Vagina (tissue), 2 donors: ENCODE data around the gene ALDH4A1. TPM values are rescaled to one million over a fixed set of nuclear protein-coding genes. Genes with fewer than 3 reads are reported as not detected.

ENCODE experiments used
- DNase-seq, 2 donors: peaks; one replicate each; pipeline ENCODE4 v3.0.0-alpha.2; 2017; ENCODE audit errors: extremely low spot score in 2 of 2
- H3K27ac ChIP-seq: fragments of 200-600 bp; sonication (generic); one replicate; pipeline ENCODE4 v1.5.1; 2019
- H3K27me3 ChIP-seq: fragments of 200-600 bp; sonication (generic); one replicate; pipeline ENCODE4 v1.5.1; 2019
- H3K36me3 ChIP-seq, 2 donors: fragments of 200-600 bp; sonication (generic); one replicate each; pipeline ENCODE4 v1.5.1; 2017 to 2019
- H3K4me1 ChIP-seq: fragments of 200-600 bp; sonication (generic); one replicate; pipeline ENCODE4 v1.5.1; 2019
- H3K4me3 ChIP-seq, 2 donors: fragments of 200-600 bp; sonication (generic); 1 replicate in 1 of 2; 2 replicates in 1 of 2; pipeline ENCODE4 v1.5.1; 2016 to 2019
- H3K9me3 ChIP-seq: fragments of 200-600 bp; sonication (generic); one replicate; pipeline ENCODE4 v1.5.1; 2019
- POLR2A ChIP-seq, 2 donors: fragments of 450-650 bp; IDR thresholded peaks; one replicate each; pipeline ENCODE4 v1.6.1; 2017; ENCODE audit warnings: antibody characterized with exemption in 2 of 2, mild to moderate bottlenecking in 2 of 2, moderate library complexity in 2 of 2
- POLR2AphosphoS5 ChIP-seq, 2 donors: sonication (generic); formaldehyde crosslinking; IDR thresholded peaks; one replicate each; pipeline ENCODE4 v1.9.0; 2017; ENCODE audit warnings: antibody characterized with exemption in 2 of 2, mild to moderate bottlenecking in 2 of 2, low read depth in 1 of 2; ENCODE audit not compliant: insufficient read depth in 1 of 2
- intact Hi-C: fragments of 100-400 bp; cut with DNase I; formaldehyde crosslinking; loops from one replicate; pipeline ENCODE4 v1.15.1; 2023
- total RNA-seq: library from RNA; depleted of rRNA; stranded (reverse); fragments of >200 nt; gene quantifications from one replicate; pipeline ENCODE4 v1.2.3, GENCODE V29; 2016
- TF ChIP-seq, protein P1 (sequence below), 3 experiments: fragments of 450-650 bp in 2 of 3; fragments of 200-600 bp in 1 of 3; sonication (generic) in 1 of 3; IDR thresholded peaks; one replicate each; pipeline ENCODE4 v1.5.1; 2017 to 2019; ENCODE audit warnings: antibody characterized with exemption in 3 of 3, mild to moderate bottlenecking in 2 of 3, moderate library complexity in 2 of 3

Gene ALDH4A1
- total RNA-seq, 1 donor from 2014 or later: 39.5 TPM

DNA sequence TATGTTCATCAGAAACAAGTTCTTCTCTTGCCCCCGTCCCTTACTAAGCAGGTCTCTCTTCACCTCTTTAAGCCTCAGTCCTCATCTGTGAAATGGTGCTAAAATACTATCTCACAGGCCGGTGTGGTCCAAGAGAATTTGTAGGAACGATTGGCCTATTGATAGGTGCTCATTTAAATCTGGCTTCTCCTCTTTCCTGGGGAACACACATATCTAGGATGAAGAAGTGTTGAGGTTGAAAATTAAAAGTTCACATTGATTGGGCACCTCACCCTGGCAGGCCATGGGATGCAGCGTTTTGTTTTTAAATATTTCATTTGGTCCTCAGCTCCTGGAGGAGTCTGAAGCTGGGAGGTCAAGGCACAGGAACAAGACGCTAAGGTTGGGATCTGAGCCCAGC lies 34.0 kb downstream of the ALDH4A1 start:
- no peak overlapping the region for H3K27ac ChIP-seq
- no peak for DNase-seq
- intact Hi-C loops: no loop called here
- no peaks in the 10 kb centered on the region for H3K4me1 ChIP-seq
- H3K9me3 ChIP-seq: no peaks in the 10 kb centered on the region
- no peak for TF ChIP-seq POLR2A (IDR thresholded peaks at IDR 0.05)
- TF ChIP-seq, protein P1, sequence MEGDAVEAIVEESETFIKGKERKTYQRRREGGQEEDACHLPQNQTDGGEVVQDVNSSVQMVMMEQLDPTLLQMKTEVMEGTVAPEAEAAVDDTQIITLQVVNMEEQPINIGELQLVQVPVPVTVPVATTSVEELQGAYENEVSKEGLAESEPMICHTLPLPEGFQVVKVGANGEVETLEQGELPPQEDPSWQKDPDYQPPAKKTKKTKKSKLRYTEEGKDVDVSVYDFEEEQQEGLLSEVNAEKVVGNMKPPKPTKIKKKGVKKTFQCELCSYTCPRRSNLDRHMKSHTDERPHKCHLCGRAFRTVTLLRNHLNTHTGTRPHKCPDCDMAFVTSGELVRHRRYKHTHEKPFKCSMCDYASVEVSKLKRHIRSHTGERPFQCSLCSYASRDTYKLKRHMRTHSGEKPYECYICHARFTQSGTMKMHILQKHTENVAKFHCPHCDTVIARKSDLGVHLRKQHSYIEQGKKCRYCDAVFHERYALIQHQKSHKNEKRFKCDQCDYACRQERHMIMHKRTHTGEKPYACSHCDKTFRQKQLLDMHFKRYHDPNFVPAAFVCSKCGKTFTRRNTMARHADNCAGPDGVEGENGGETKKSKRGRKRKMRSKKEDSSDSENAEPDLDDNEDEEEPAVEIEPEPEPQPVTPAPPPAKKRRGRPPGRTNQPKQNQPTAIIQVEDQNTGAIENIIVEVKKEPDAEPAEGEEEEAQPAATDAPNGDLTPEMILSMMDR (IDR thresholded peaks at IDR 0.05): no peak
- TF ChIP-seq POLR2AphosphoS5 (IDR thresholded peaks at IDR 0.05; ENCODE audit: insufficient read depth in 1 of 2, low read depth in 1 of 2): no peak
- no peak overlapping the region for H3K4me3 ChIP-seq
- H3K36me3 ChIP-seq: no peaks in the 10 kb centered on the region
- no peaks in the 10 kb centered on the region for H3K27me3 ChIP-seq

DNA sequence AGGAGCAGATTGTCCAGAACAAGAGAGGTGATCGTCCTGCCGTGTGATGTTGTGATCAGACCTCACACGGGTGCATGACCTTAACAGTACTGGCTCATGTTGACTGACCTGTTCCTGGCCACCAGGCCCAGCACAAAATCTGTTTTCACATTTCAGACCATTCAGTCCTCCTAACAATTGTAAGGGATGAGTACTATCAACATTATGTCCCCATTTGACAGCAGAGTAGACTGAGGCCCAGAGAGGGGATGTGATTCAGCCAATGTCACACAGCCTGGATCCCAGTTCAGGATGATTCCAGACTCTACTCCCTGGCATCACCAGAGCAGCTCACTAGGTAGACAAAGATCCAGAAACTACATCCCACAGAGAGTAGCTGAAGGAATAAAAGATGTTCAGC lies 35.5 kb downstream of the ALDH4A1 start:
- H3K4me1 ChIP-seq: no peaks in the 10 kb centered on the region
- H3K9me3 ChIP-seq: no peaks in the 10 kb centered on the region
- no peaks in the 10 kb centered on the region for H3K36me3 ChIP-seq
- H3K4me3 ChIP-seq: no peak overlapping the region
- H3K27ac ChIP-seq: no peak overlapping the region
- TF ChIP-seq POLR2A (IDR thresholded peaks at IDR 0.05) (no peak), POLR2AphosphoS5 (IDR thresholded peaks at IDR 0.05; ENCODE audit: insufficient read depth in 1 of 2, low read depth in 1 of 2) (no peak)
- TF ChIP-seq, protein P1 (IDR thresholded peaks at IDR 0.05): no peak
- intact Hi-C loops: no loop called here
- no peaks in the 10 kb centered on the region for H3K27me3 ChIP-seq
- no peak for DNase-seq

DNA sequence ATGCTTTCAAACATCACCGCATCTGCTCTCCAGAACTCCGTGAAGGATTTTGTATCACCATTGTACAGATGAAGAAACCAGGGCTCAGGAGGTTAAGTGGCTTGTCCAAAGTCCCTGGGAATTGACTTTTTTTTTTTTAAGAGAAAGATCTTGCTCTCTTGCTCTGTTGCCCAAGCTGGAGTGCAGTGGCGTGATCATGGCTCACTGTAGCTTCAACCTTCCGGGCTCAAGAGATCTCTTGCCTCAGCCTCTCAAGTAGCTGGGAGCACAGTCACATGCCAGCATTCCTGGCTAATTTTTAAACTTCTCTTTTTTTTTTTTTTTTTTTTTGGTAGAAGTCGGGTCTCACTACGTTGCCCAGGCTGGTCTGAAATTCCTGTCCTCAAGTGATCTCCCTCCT lies 36.0 kb downstream of the ALDH4A1 start:
- intact Hi-C loops: no loop called here
- TF ChIP-seq POLR2A (IDR thresholded peaks at IDR 0.05): no peak
- Histone ChIP-seq H3K9me3 (no peaks in the 10 kb centered on the region), H3K4me3 (no peak overlapping the region), H3K36me3 (no peaks in the 10 kb centered on the region), H3K4me1 (no peaks in the 10 kb centered on the region), H3K27me3 (no peaks in the 10 kb centered on the region), H3K27ac (no peak overlapping the region)
- no peak for DNase-seq

DNA sequence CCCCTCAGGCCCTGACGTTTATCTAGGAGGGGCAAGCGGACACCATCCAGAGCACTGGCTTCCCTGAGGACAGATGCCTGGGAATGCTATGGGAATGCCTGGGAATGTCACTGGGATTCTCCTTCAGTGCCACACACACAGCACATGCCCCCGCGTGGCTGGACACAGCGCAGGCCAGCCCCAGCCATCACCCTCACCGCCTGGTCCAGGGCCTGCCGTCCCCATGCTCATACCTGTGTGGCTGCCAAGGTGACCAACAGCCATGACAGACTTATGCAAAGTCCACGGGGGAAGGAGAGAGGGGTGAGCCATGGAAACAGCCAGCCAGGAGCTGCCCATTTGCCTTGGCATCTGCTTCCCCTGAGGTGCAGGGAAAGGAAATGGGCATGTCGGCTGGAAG lies 37.2 kb downstream of the ALDH4A1 start:
- H3K9me3 ChIP-seq: no peaks in the 10 kb centered on the region
- DNase-seq: no peak
- no peaks in the 10 kb centered on the region for H3K36me3 ChIP-seq
- no peak overlapping the region for H3K27ac ChIP-seq
- H3K27me3 ChIP-seq: no peaks in the 10 kb centered on the region
- no peak overlapping the region for H3K4me3 ChIP-seq
- no peaks in the 10 kb centered on the region for H3K4me1 ChIP-seq
- TF ChIP-seq, protein P1 (IDR thresholded peaks at IDR 0.05): no peak
- no peak for TF ChIP-seq POLR2A (IDR thresholded peaks at IDR 0.05)
- TF ChIP-seq POLR2AphosphoS5 (IDR thresholded peaks at IDR 0.05; ENCODE audit: insufficient read depth in 1 of 2, low read depth in 1 of 2): no peak
- intact Hi-C loops: no loop called here

DNA sequence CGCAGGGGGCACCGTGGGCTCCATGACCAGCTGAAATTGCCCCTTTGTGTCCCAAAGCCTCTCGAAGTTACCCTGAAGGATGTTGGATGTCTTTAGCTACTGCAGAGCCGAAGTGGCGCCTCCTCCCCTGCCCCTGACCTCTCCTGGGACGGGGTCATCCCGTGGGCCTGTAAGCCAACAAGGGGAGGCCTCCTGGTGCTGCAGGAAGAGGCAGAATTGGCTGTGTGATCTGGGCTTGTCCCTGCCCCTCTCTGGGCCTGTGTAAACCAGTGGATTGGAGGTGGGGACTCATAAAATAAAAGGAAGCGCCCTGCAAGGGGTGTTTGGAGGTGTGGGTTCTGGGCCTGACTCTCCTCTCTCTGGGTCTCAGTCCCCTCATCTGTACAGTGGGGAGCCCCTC lies 40.8 kb downstream of the ALDH4A1 start:
- no peaks in the 10 kb centered on the region for H3K9me3 ChIP-seq
- TF ChIP-seq, protein P1 (IDR thresholded peaks at IDR 0.05): no peak
- no peak for TF ChIP-seq POLR2A (IDR thresholded peaks at IDR 0.05)
- no peak for TF ChIP-seq POLR2AphosphoS5 (IDR thresholded peaks at IDR 0.05; ENCODE audit: insufficient read depth in 1 of 2, low read depth in 1 of 2)
- H3K4me1 ChIP-seq: no peaks in the 10 kb centered on the region
- no peak overlapping the region for H3K4me3 ChIP-seq
- no peaks in the 10 kb centered on the region for H3K36me3 ChIP-seq
- no peak overlapping the region for H3K27ac ChIP-seq
- intact Hi-C loops: no loop called here
- no peaks in the 10 kb centered on the region for H3K27me3 ChIP-seq
- no peak for DNase-seq

DNA sequence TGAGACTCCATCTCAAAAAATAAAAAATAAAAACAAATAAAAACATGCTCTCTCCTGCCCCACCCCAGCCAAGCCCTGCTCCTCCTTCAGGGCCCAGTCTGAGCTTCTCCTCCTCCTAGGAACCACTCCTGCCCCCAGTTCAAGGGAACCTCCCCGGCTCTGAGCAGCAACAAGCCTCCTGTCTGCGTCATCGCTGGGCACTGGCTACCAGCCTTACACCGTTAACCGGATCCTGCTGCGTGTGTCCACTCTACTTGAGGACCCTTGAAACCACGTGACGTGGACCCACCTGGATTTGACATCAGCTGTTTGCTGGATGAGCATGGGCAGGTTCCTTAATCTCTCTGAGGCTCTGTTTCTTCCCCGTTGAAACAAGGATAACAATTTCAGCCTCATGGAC lies 41.3 kb downstream of the ALDH4A1 start:
- intact Hi-C loops: no loop called here
- TF ChIP-seq POLR2AphosphoS5 (IDR thresholded peaks at IDR 0.05; ENCODE audit: insufficient read depth in 1 of 2, low read depth in 1 of 2) (no peak), POLR2A (IDR thresholded peaks at IDR 0.05) (no peak)
- TF ChIP-seq, protein P1 (IDR thresholded peaks at IDR 0.05): no peak

More for the DNA sequence above, 41.3 kb downstream of the ALDH4A1 start:
- H3K9me3 ChIP-seq: no peaks in the 10 kb centered on the region
- H3K4me3 ChIP-seq: no peak overlapping the region
- no peaks in the 10 kb centered on the region for H3K4me1 ChIP-seq
- H3K36me3 ChIP-seq: no peaks in the 10 kb centered on the region
- H3K27me3 ChIP-seq: no peaks in the 10 kb centered on the region
- DNase-seq: no peak
- no peak overlapping the region for H3K27ac ChIP-seq
